HEK293 (cell line): Measurements from ENCODE around the gene NMNAT1.

ENCODE experiments used
- CTCF ChIA-PET: fragments of 350-600 bp; formaldehyde crosslinking; extraction: SDS; loops from one replicate; lab custom pipeline; 2021; ENCODE audit warnings: antibody characterized with exemption; lab: Yijun Ruan, JAX
- POLR2A ChIA-PET: fragments of 300-600 bp; formaldehyde crosslinking; extraction: SDS; loops from one replicate; lab custom pipeline; 2020; ENCODE audit warnings: antibody characterized with exemption, inconsistent platforms; lab: Yijun Ruan, JAX
- H3K27ac ChIP-seq: fragments of 200-500 bp; sonication (Bioruptor generic); 2 replicates; pipeline ENCODE4 v1.5.1; 2014; ENCODE audit warnings: low read depth, low read length, control low read depth, inconsistent platforms; ENCODE audit errors: extremely low read depth
- H3K36me3 ChIP-seq, 2 experiments: fragments of 200-500 bp in 1 of 2; sonication (Bioruptor generic) in 1 of 2; 1 replicate in 1 of 2; 2 replicates in 1 of 2; pipeline ENCODE4 v1.5.1; 2014 to 2017; ENCODE audit warnings: inconsistent platforms in 2 of 2, low read length in 2 of 2; ENCODE audit not compliant: control insufficient read depth in 2 of 2, insufficient read depth in 1 of 2
- H3K4me1 ChIP-seq: fragments of 200-500 bp; sonication (Bioruptor generic); 2 replicates; pipeline ENCODE4 v1.5.1; 2014; ENCODE audit warnings: mild to moderate bottlenecking, low read length, inconsistent platforms; ENCODE audit not compliant: control insufficient read depth, insufficient read depth
- H3K4me3 ChIP-seq: 2 replicates; pipeline ENCODE4 v1.5.1; 2011; ENCODE audit warnings: low read depth, mild to moderate bottlenecking, control low read depth, low read length, moderate library complexity
- H3K9me3 ChIP-seq: fragments of 200-500 bp; sonication (Bioruptor generic); 2 replicates; pipeline ENCODE4 v1.5.1; 2014; ENCODE audit warnings: low read depth, low read length, inconsistent platforms; ENCODE audit not compliant: control insufficient read depth, insufficient read depth
- HOXD13 ChIP-seq: sonication (generic); formaldehyde crosslinking; IDR thresholded peaks from 2 replicates; pipeline ENCODE4 v1.8.0; 2022; ENCODE audit warnings: missing genetic modification reagents, borderline replicate concordance
- REPIN1 ChIP-seq: fragments of 450-650 bp; formaldehyde crosslinking; IDR thresholded peaks from 2 replicates; pipeline ENCODE4 v1.5.1; 2017; ENCODE audit warnings: missing biosample characterization, missing genetic modification characterization, low read depth
- ZBTB7A ChIP-seq: fragments of 450-650 bp; formaldehyde crosslinking; IDR thresholded peaks from 2 replicates; pipeline ENCODE4 v1.5.1; 2016; ENCODE audit warnings: low read depth, missing biosample characterization, missing genetic modification characterization
- ZIC2 ChIP-seq: fragments of 450-650 bp; formaldehyde crosslinking; IDR thresholded peaks from 2 replicates; pipeline ENCODE4 v1.5.1; 2016; ENCODE audit warnings: missing biosample characterization, missing genetic modification characterization
- ZNF112 ChIP-seq: fragments of 450-650 bp; formaldehyde crosslinking; IDR thresholded peaks from 2 replicates; pipeline ENCODE4 v1.5.0; 2017; ENCODE audit warnings: missing biosample characterization, missing genetic modification characterization
- ZNF121 ChIP-seq: fragments of 450-650 bp; formaldehyde crosslinking; IDR thresholded peaks from 2 replicates; pipeline ENCODE4 v1.5.1; 2016; ENCODE audit warnings: missing biosample characterization, missing genetic modification characterization
- ZNF138 ChIP-seq: fragments of 450-650 bp; formaldehyde crosslinking; IDR thresholded peaks from 2 replicates; pipeline ENCODE4 v1.5.1; 2016; ENCODE audit warnings: missing biosample characterization, missing genetic modification characterization, borderline replicate concordance
- ZNF169 ChIP-seq: fragments of 450-650 bp; formaldehyde crosslinking; IDR thresholded peaks from 2 replicates; pipeline ENCODE4 v1.5.1; 2016; ENCODE audit warnings: missing biosample characterization, missing genetic modification characterization
- ZNF175 ChIP-seq: fragments of 450-650 bp; formaldehyde crosslinking; IDR thresholded peaks from 2 replicates; pipeline ENCODE4 v1.5.1; 2016; ENCODE audit warnings: missing biosample characterization, missing genetic modification characterization
- ZNF2 ChIP-seq: fragments of 450-650 bp; formaldehyde crosslinking; IDR thresholded peaks from 2 replicates; pipeline ENCODE4 v1.5.1; 2016; ENCODE audit warnings: missing biosample characterization, missing genetic modification characterization
- ZNF302 ChIP-seq: fragments of 450-650 bp; formaldehyde crosslinking; IDR thresholded peaks from 2 replicates; pipeline ENCODE4 v1.5.1; 2016; ENCODE audit warnings: missing biosample characterization, missing genetic modification characterization, low read depth
- ZNF335 ChIP-seq: fragments of 450-650 bp; formaldehyde crosslinking; conservative IDR thresholded peaks from 2 replicates; pipeline ENCODE4 v1.5.1; 2016; ENCODE audit warnings: missing biosample characterization, missing genetic modification characterization
- ZNF350 ChIP-seq: fragments of 450-650 bp; formaldehyde crosslinking; IDR thresholded peaks from 2 replicates; pipeline ENCODE4 v1.5.0; 2017; ENCODE audit warnings: missing biosample characterization, mild to moderate bottlenecking, missing genetic modification characterization
- ZNF48 ChIP-seq: fragments of 450-650 bp; formaldehyde crosslinking; IDR thresholded peaks from 2 replicates; pipeline ENCODE4 v1.5.1; 2016; ENCODE audit warnings: missing biosample characterization, missing genetic modification characterization
- ZNF521 ChIP-seq: fragments of 450-650 bp; formaldehyde crosslinking; IDR thresholded peaks from 2 replicates; pipeline ENCODE4 v1.5.1; 2017; ENCODE audit warnings: missing biosample characterization, mild to moderate bottlenecking, missing genetic modification characterization
- ZNF529 ChIP-seq: fragments of 450-650 bp; formaldehyde crosslinking; IDR thresholded peaks from 2 replicates; pipeline ENCODE4 v1.5.1; 2017; ENCODE audit warnings: missing genetic modification characterization, missing biosample characterization; ENCODE audit not compliant: insufficient replicate concordance
- ZNF561 ChIP-seq: fragments of 450-650 bp; IDR thresholded peaks from 2 replicates; pipeline ENCODE4 v1.5.1; 2018; ENCODE audit warnings: missing biosample characterization, missing genetic modification characterization, borderline replicate concordance
- ZNF580 ChIP-seq: fragments of 450-650 bp; formaldehyde crosslinking; IDR thresholded peaks from 2 replicates; pipeline ENCODE4 v1.5.1; 2016; ENCODE audit warnings: missing biosample characterization, missing genetic modification characterization
- ZNF596 ChIP-seq: fragments of 450-650 bp; IDR thresholded peaks from 2 replicates; pipeline ENCODE4 v1.5.0; 2018; ENCODE audit warnings: missing biosample characterization, mild to moderate bottlenecking, missing genetic modification characterization, moderate library complexity
- ZNF629 ChIP-seq: fragments of 450-650 bp; formaldehyde crosslinking; IDR thresholded peaks from 2 replicates; pipeline ENCODE4 v1.5.1; 2017; ENCODE audit warnings: missing biosample characterization, missing genetic modification characterization
- ZNF837 ChIP-seq: fragments of 450-650 bp; formaldehyde crosslinking; IDR thresholded peaks from 2 replicates; pipeline ENCODE4 v1.5.1; 2016; ENCODE audit warnings: missing biosample characterization, missing genetic modification characterization
- ZSCAN4 ChIP-seq: fragments of 450-650 bp; formaldehyde crosslinking; IDR thresholded peaks from 2 replicates; pipeline ENCODE4 v1.5.1; 2017; ENCODE audit warnings: missing biosample characterization, missing genetic modification characterization
- ZSCAN5A ChIP-seq: fragments of 450-650 bp; formaldehyde crosslinking; IDR thresholded peaks from 2 replicates; pipeline ENCODE4 v1.5.1; 2016; ENCODE audit warnings: missing biosample characterization, missing genetic modification characterization
- TF ChIP-seq, protein P1 (sequence below): fragments of 450-650 bp; formaldehyde crosslinking; IDR thresholded peaks from 2 replicates; pipeline ENCODE4 v1.5.1; 2016; ENCODE audit warnings: missing biosample characterization, missing genetic modification characterization
- TF ChIP-seq, protein P2 (sequence below): sonication (generic); formaldehyde crosslinking; IDR thresholded peaks from 2 replicates; pipeline ENCODE4 v1.8.1; 2022; ENCODE audit warnings: mild to moderate bottlenecking, moderate library complexity, missing genetic modification reagents
- TF ChIP-seq, protein P3 (sequence below): fragments of 450-650 bp; IDR thresholded peaks from 2 replicates; pipeline ENCODE4 v1.5.1; 2018; ENCODE audit warnings: missing biosample characterization, missing genetic modification characterization
- TF ChIP-seq, protein P4 (sequence below): fragments of 450-650 bp; formaldehyde crosslinking; optimal IDR thresholded peaks from 2 replicates; pipeline ENCODE3; 2016; ENCODE audit warnings: missing biosample characterization, mild to moderate bottlenecking, missing genetic modification characterization

Gene NMNAT1

GRCh38 chr1:9946315-9946714, 3.0 kb downstream of the NMNAT1 start:
- H3K27ac ChIP-seq: no peak overlapping the region
- no peaks in the 10 kb centered on the region for H3K4me1 ChIP-seq
- no peak overlapping the region for H3K4me3 ChIP-seq
- TF ChIP-seq, protein P1, sequence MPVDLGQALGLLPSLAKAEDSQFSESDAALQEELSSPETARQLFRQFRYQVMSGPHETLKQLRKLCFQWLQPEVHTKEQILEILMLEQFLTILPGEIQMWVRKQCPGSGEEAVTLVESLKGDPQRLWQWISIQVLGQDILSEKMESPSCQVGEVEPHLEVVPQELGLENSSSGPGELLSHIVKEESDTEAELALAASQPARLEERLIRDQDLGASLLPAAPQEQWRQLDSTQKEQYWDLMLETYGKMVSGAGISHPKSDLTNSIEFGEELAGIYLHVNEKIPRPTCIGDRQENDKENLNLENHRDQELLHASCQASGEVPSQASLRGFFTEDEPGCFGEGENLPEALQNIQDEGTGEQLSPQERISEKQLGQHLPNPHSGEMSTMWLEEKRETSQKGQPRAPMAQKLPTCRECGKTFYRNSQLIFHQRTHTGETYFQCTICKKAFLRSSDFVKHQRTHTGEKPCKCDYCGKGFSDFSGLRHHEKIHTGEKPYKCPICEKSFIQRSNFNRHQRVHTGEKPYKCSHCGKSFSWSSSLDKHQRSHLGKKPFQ (tag by site-specific recombination): no peak
- TF ChIP-seq, protein P2, sequence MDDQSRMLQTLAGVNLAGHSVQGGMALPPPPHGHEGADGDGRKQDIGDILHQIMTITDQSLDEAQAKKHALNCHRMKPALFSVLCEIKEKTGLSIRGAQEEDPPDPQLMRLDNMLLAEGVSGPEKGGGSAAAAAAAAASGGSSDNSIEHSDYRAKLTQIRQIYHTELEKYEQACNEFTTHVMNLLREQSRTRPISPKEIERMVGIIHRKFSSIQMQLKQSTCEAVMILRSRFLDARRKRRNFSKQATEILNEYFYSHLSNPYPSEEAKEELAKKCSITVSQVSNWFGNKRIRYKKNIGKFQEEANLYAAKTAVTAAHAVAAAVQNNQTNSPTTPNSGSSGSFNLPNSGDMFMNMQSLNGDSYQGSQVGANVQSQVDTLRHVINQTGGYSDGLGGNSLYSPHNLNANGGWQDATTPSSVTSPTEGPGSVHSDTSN (CRISPR knock-in tag): no peak
- TF ChIP-seq ZNF580 (tag by site-specific recombination) (no peak), HOXD13 (no peak), ZSCAN4 (tag by site-specific recombination) (no peak), ZNF335 (tag by site-specific recombination) (no peak), ZNF596 (tag by site-specific recombination) (no peak), ZNF138 (no peak), ZNF561 (tag by site-specific recombination) (no peak), ZNF521 (tag by site-specific recombination) (no peak), ZSCAN5A (tag by site-specific recombination) (no peak), ZNF302 (tag by site-specific recombination) (no peak), ZNF112 (tag by site-specific recombination) (no peak), ZNF175 (tag by site-specific recombination) (no peak), REPIN1 (no peak), ZNF48 (no peak)
- TF ChIP-seq, protein P3, sequence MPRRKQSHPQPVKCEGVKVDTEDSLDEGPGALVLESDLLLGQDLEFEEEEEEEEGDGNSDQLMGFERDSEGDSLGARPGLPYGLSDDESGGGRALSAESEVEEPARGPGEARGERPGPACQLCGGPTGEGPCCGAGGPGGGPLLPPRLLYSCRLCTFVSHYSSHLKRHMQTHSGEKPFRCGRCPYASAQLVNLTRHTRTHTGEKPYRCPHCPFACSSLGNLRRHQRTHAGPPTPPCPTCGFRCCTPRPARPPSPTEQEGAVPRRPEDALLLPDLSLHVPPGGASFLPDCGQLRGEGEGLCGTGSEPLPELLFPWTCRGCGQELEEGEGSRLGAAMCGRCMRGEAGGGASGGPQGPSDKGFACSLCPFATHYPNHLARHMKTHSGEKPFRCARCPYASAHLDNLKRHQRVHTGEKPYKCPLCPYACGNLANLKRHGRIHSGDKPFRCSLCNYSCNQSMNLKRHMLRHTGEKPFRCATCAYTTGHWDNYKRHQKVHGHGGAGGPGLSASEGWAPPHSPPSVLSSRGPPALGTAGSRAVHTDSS (tag by site-specific recombination): no peak
- H3K36me3 ChIP-seq: peaks cover 0 to 14% of the 10 kb centered on the region in 2 experiments; a peak in 2 of 3 replicates
- H3K9me3 ChIP-seq: no peaks in the 10 kb centered on the region
- ChIA-PET POLR2A (no interaction called here), CTCF (no interaction called here)

- no peak overlapping the region for H3K4me3 ChIP-seq
- no peaks in the 10 kb centered on the region for H3K9me3 ChIP-seq
- H3K4me1 ChIP-seq: 0 out of 2 replicates have a peak, but pooled peaks cover 4% of the 10 kb centered on the region
- peaks cover 0 to 3% of the 10 kb centered on the region in 2 experiments; a peak in 2 of 3 replicates for H3K36me3 ChIP-seq
- ChIA-PET CTCF (interaction anchor here (0.6 kb wide), 1 partner anchor 25 kb away, joined by 3 read pairs; no protein-coding TSS in a partner anchor), POLR2A (no interaction called here)
- no peak overlapping the region for H3K27ac ChIP-seq
- TF ChIP-seq ZNF169 (tag by site-specific recombination) (no peak), ZNF837 (tag by site-specific recombination) (no peak), ZIC2 (tag by site-specific recombination) (no peak), ZNF121 (tag by site-specific recombination) (no peak), ZNF350 (tag by site-specific recombination) (no peak), ZNF529 (tag by site-specific recombination) (no peak), ZNF2 (tag by site-specific recombination) (no peak), ZNF629 (tag by site-specific recombination) (no peak), ZBTB7A (tag by site-specific recombination) (no peak)
- TF ChIP-seq, protein P1 (tag by site-specific recombination): no peak
- TF ChIP-seq, protein P4, sequence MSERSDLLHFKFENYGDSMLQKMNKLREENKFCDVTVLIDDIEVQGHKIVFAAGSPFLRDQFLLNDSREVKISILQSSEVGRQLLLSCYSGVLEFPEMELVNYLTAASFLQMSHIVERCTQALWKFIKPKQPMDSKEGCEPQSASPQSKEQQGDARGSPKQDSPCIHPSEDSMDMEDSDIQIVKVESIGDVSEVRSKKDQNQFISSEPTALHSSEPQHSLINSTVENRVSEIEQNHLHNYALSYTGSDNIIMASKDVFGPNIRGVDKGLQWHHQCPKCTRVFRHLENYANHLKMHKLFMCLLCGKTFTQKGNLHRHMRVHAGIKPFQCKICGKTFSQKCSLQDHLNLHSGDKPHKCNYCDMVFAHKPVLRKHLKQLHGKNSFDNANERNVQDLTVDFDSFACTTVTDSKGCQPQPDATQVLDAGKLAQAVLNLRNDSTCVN: no peak
Observed at GRCh38 chr1:9957726-9958125, 14.5 kb downstream of the NMNAT1 start.
